ENCODE measurements around the gene CRIP3. TPM values are rescaled to one million over a fixed set of nuclear protein-coding genes. Genes with fewer than 3 reads are reported as not detected.

CRIP3 gene
- total and polyA plus RNA-seq, 10 donors, result 6.4 to 36.5 (median 8.6) TPM

DNA sequence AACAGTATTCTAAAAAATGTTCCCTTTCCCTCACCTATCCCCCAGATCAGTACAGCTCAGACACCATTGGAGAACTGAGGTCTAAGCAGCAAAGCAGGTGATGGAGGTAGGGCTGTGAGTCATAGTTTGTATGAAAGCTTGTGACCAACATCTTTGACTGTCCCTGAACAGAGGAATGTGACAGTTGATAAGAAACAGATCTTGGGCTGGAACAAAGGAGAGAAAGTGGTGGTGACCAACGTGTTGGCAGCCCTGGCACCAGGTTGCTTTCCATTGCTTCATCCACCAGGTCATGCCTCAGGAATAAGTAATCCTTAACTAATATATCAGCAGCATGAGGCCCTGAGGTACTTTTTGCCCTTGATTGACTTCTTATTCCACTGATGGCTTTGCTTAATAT is 19.9 kb upstream of the CRIP3 start:
- intact Hi-C loops (cut with DNase I; ENCODE audit: low total_unique reads), result no loop called here
- 35 to 74% (median 61%) methylated on average over 1 of the region's 1 CpG for WGBS, 5 donors
- no peak for DNase-seq
- Histone ChIP-seq H3K36me3 (peaks cover 0 to 23% (median 0%) of the 10 kb centered on the region in 6 donors), H3K9me3 (no peaks in the 10 kb centered on the region), H3K27me3 (replicated peaks in 1 of 7) (no peaks in the 10 kb centered on the region), H3K4me3 (no peak overlapping the region), H3K4me1 (peaks cover 0 to 21% (median 3%) of the 10 kb centered on the region in 6 donors), H3K27ac (no peak overlapping the region)
- TF ChIP-seq POLR2A (IDR thresholded peaks at IDR 0.05) (no peak), POLR2AphosphoS5 (IDR thresholded peaks at IDR 0.05) (no peak)
- TF ChIP-seq, protein P1, sequence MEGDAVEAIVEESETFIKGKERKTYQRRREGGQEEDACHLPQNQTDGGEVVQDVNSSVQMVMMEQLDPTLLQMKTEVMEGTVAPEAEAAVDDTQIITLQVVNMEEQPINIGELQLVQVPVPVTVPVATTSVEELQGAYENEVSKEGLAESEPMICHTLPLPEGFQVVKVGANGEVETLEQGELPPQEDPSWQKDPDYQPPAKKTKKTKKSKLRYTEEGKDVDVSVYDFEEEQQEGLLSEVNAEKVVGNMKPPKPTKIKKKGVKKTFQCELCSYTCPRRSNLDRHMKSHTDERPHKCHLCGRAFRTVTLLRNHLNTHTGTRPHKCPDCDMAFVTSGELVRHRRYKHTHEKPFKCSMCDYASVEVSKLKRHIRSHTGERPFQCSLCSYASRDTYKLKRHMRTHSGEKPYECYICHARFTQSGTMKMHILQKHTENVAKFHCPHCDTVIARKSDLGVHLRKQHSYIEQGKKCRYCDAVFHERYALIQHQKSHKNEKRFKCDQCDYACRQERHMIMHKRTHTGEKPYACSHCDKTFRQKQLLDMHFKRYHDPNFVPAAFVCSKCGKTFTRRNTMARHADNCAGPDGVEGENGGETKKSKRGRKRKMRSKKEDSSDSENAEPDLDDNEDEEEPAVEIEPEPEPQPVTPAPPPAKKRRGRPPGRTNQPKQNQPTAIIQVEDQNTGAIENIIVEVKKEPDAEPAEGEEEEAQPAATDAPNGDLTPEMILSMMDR (IDR thresholded peaks at IDR 0.05 in 8 of 11, conservative IDR thresholded peaks at IDR 0.05 in 3 of 11), result no peak

DNA sequence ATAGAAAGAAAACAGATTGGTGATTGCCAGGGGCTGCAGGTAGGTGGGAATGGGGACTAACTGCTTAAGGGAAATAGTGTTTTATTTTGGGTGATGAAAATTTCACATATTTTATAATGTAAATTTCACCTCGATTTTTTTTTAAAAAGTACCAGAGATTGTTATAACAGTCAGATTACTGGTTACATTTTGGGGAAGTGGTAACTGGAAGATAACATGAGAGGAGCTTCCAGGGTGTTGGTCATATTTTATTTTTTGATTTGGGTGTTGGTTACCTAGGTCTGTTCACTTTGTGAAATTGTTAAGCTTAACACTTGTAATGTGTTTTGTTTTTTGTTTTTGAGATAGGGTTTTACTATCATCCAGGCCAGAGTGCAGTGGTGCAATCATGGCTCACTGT is 17.2 kb upstream of the CRIP3 start:
- DNase-seq, result no peak
- WGBS, 5 donors, result 32 to 40% (median 39%) methylated on average over 1 of the region's 1 CpG
- intact Hi-C loops (cut with DNase I; ENCODE audit: low total_unique reads), result no loop called here
- Histone ChIP-seq H3K36me3 (peaks cover 0 to 23% (median 0%) of the 10 kb centered on the region in 6 donors), H3K4me1 (peaks cover 0 to 21% (median 1%) of the 10 kb centered on the region in 6 donors), H3K27ac (no peak overlapping the region), H3K9me3 (no peaks in the 10 kb centered on the region), H3K4me3 (no peak overlapping the region), H3K27me3 (replicated peaks in 1 of 7) (no peaks in the 10 kb centered on the region)
- no peak for TF ChIP-seq POLR2AphosphoS5 (IDR thresholded peaks at IDR 0.05)
- TF ChIP-seq, protein P1 (IDR thresholded peaks at IDR 0.05 in 8 of 11, conservative IDR thresholded peaks at IDR 0.05 in 3 of 11), result no peak
- no peak for TF ChIP-seq POLR2A (IDR thresholded peaks at IDR 0.05)

DNA sequence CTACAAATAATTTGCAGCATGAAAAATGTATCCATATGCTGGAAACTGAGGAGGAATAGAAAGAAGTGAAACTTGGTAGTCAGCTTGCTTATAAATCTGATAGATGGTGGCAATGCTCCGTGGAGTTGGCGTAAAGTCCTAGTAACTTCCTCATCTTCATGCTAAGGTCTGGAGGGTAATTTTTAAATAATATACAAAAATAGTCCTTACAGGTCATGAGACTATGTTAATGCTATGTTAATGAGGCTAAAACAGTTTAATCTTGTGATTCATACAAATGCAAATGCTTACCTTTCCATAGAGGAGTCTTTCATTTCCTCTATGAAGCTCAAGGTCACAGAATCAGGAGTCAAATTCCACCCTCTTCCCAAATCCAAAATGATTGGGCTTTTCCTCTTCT is 9.4 kb upstream of the CRIP3 start:
- no peak for DNase-seq
- 61 to 73% (median 72%) methylated on average over 2 of the region's 2 CpGs for WGBS, 5 donors
- intact Hi-C loops (cut with DNase I; ENCODE audit: low total_unique reads), result no loop called here
- Histone ChIP-seq H3K4me1 (peaks cover 0 to 73% (median 18%) of the 10 kb centered on the region in 6 donors), H3K4me3 (no peak overlapping the region), H3K27ac (peak overlapping the region in 3 of 8 donors; percentile 9 to 49 (median 15)), H3K36me3 (no peaks in the 10 kb centered on the region), H3K27me3 (replicated peaks in 1 of 7) (no peaks in the 10 kb centered on the region), H3K9me3 (no peaks in the 10 kb centered on the region)
- TF ChIP-seq, protein P1 (IDR thresholded peaks at IDR 0.05 in 8 of 11, conservative IDR thresholded peaks at IDR 0.05 in 3 of 11), result no peak
- TF ChIP-seq POLR2AphosphoS5 (IDR thresholded peaks at IDR 0.05), result no peak
- TF ChIP-seq POLR2A (IDR thresholded peaks at IDR 0.05), result no peak

DNA sequence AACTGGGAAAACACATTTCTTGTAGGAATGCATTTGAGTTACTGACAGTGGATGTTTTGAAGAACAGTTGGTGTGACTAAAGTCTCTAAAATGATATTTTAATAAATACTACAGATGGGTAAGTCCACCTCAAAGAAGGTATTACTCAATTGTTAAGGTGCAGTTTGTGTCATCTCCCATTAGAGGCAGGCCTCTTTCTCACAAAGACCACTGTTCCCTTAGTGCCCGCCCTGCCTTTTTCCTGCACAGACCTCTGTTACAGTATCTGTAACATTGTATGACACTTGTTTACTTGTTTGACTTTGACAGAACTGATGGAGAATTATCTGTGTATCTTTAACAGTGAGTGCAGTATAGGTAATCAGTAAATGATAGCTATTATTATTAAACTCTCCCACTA is 5.2 kb upstream of the CRIP3 start:
- no peaks in the 10 kb centered on the region for H3K36me3 ChIP-seq
- H3K27me3 ChIP-seq (replicated peaks in 1 of 7), result peaks cover 0 to 7% (median 0%) of the 10 kb centered on the region in 7 donors
- peaks cover 0 to 98% (median 38%) of the 10 kb centered on the region in 6 donors for H3K4me1 ChIP-seq
- no peaks in the 10 kb centered on the region for H3K9me3 ChIP-seq
- intact Hi-C loops (cut with DNase I; ENCODE audit: low total_unique reads), result no loop called here
- peak overlapping the region in 1 of 8 donors; percentile 77 for H3K27ac ChIP-seq
- 75 to 93% (median 83%) methylated on average over 1 of the region's 1 CpG for WGBS, 5 donors
- no peak for DNase-seq
- no peak overlapping the region for H3K4me3 ChIP-seq
- TF ChIP-seq POLR2AphosphoS5 (IDR thresholded peaks at IDR 0.05) (no peak), POLR2A (IDR thresholded peaks at IDR 0.05) (no peak)
